Stimulated activated naive CD4-positive, alpha-beta T cell treated with Interleukin-2 at 50 U/mL for 16 hours (primary cell): ENCODE measurements around the gene SMG1.
"Not testable (repeated sequence)": the region's sequence is repeated elsewhere in the genome, so short reads cannot be mapped to it uniquely, and the experiment has no call there.

Experiments used
- DNase-seq: peaks from one replicate; lab custom pipeline; 2025; lab: John Stamatoyannopoulos, UW

The SMG1 gene

GRCh38 chr16:18925986-18926865, at the start of gene SMG1:
Gene SMG1 (minus strand): TSS chr16:18926408. CDS start chr16:18926041, 367 bp downstream.
- peak; percentile 92 for DNase-seq

GRCh38 chr16:18975109-18975508, 48.9 kb upstream of the SMG1 start:
- no peak for DNase-seq

- DNase-seq: no peak
Measured at GRCh38 chr16:18969855-18970240, 43.6 kb upstream of the SMG1 start.

GRCh38 chr16:18969050-18969854, 43.0 kb upstream of the SMG1 start:
- peak; percentile 65 for DNase-seq

GRCh38 chr16:18966791-18967190, 40.6 kb upstream of the SMG1 start:
- no peak for DNase-seq

GRCh38 chr16:18965555-18965954, 39.3 kb upstream of the SMG1 start:
- DNase-seq: no peak

- no peak for DNase-seq
Measured at GRCh38 chr16:18959031-18959505, 32.9 kb upstream of the SMG1 start.

- DNase-seq: no peak
Measured at GRCh38 chr16:18958621-18959029, 32.4 kb upstream of the SMG1 start.

- not testable (repeated sequence) for DNase-seq
Measured at GRCh38 chr16:18956658-18957241, 30.5 kb upstream of the SMG1 start.

GRCh38 chr16:18955874-18956580, 29.8 kb upstream of the SMG1 start:
- not testable (repeated sequence) for DNase-seq

- DNase-seq: no peak
Measured at GRCh38 chr16:18953547-18953946, 27.3 kb upstream of the SMG1 start.

- DNase-seq: no peak
Measured at GRCh38 chr16:18950469-18951185, 24.4 kb upstream of the SMG1 start.

GRCh38 chr16:18948372-18949020, 22.3 kb upstream of the SMG1 start:
- no peak for DNase-seq

GRCh38 chr16:18945233-18945632, 19.0 kb upstream of the SMG1 start:
- no peak for DNase-seq

- DNase-seq: no peak
Measured at GRCh38 chr16:18943414-18943813, 17.2 kb upstream of the SMG1 start.

GRCh38 chr16:18942061-18942460, 15.9 kb upstream of the SMG1 start:
- DNase-seq: no peak

GRCh38 chr16:18941471-18941870, 15.3 kb upstream of the SMG1 start:
- DNase-seq: no peak

GRCh38 chr16:18938986-18939385, 12.8 kb upstream of the SMG1 start:
- no peak for DNase-seq

- DNase-seq: no peak
Measured at GRCh38 chr16:18937390-18937789, 11.2 kb upstream of the SMG1 start.

- no peak for DNase-seq
Measured at GRCh38 chr16:18936727-18937340, 10.6 kb upstream of the SMG1 start.
